SK-N-SH (cell line): ENCODE data around the gene FAM156B.
"Not testable (repeated sequence)": the region's sequence is repeated elsewhere in the genome, so short reads cannot be mapped to it uniquely, and the experiment has no call there.

Source experiments
- CHD2 ChIP-seq: fragments of 150-350 bp; IDR thresholded peaks from 2 replicates; pipeline ENCODE4 v1.6.1; 2018; ENCODE audit warnings: low read length; ENCODE audit not compliant: partially characterized antibody
- EP300 ChIP-seq, 2 experiments: IDR thresholded peaks; 2 replicates each; pipeline versions ENCODE4 v1.4.0 to v1.6.1; 2012; ENCODE audit warnings: borderline replicate concordance in 1 of 2, low read depth in 1 of 2, low read length in 1 of 2
- GABPA ChIP-seq: IDR thresholded peaks from 2 replicates; pipeline ENCODE4 v1.4.0; 2012; ENCODE audit warnings: low read depth, mild to moderate bottlenecking
- POLR2AphosphoS5 ChIP-seq: IDR thresholded peaks from 2 replicates; pipeline ENCODE4 v1.6.1; 2012; ENCODE audit warnings: low read depth, low read length
- SMC3 ChIP-seq: IDR thresholded peaks from 2 replicates; pipeline ENCODE4 v1.6.1; 2012; ENCODE audit warnings: low read depth, low read length, improper control_type of control experiment
- TF ChIP-seq, protein P1 (sequence below): IDR thresholded peaks from 2 replicates; pipeline ENCODE4 v1.4.0; 2012; ENCODE audit warnings: low read depth
- TF ChIP-seq, protein P2 (sequence below): fragments of 200-600 bp; sonication (generic); IDR thresholded peaks from 2 replicates; pipeline ENCODE4 v1.6.1; 2017; ENCODE audit warnings: antibody characterized with exemption, mild to moderate bottlenecking, moderate library complexity
- TF ChIP-seq, protein P3 (sequence below): IDR thresholded peaks from 2 replicates; pipeline ENCODE4 v1.6.1; 2012; ENCODE audit warnings: mild to moderate bottlenecking, low read depth, low read length, moderate library complexity

DNA sequence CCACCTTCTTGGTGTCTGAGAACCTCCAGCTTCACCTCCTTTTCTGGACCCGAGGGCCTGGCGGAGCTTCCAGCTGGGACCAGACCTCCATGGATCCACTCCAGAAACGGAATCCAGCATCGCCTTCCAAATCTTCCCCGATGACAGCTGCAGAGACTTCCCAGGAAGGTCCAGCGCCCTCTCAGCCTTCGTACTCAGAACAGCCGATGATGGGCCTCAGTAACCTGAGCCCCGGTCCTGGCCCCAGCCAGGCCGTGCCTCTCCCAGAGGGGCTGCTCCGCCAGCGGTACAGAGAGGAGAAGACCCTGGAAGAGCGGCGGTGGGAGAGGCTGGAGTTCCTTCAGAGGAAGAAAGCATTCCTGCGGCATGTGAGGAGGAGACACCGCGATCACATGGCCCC, 10.0 kb downstream of the FAM156B start:
- TF ChIP-seq GABPA; SMC3; POLR2AphosphoS5; CHD2; EP300 (IDR thresholded peaks at IDR 0.05; ENCODE audit: borderline replicate concordance in 1 of 2, low read depth in 1 of 2, low read length in 1 of 2): not testable (repeated sequence)
- TF ChIP-seq, protein P1, sequence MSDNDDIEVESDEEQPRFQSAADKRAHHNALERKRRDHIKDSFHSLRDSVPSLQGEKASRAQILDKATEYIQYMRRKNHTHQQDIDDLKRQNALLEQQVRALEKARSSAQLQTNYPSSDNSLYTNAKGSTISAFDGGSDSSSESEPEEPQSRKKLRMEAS, result not testable (repeated sequence)
- TF ChIP-seq, protein P2, sequence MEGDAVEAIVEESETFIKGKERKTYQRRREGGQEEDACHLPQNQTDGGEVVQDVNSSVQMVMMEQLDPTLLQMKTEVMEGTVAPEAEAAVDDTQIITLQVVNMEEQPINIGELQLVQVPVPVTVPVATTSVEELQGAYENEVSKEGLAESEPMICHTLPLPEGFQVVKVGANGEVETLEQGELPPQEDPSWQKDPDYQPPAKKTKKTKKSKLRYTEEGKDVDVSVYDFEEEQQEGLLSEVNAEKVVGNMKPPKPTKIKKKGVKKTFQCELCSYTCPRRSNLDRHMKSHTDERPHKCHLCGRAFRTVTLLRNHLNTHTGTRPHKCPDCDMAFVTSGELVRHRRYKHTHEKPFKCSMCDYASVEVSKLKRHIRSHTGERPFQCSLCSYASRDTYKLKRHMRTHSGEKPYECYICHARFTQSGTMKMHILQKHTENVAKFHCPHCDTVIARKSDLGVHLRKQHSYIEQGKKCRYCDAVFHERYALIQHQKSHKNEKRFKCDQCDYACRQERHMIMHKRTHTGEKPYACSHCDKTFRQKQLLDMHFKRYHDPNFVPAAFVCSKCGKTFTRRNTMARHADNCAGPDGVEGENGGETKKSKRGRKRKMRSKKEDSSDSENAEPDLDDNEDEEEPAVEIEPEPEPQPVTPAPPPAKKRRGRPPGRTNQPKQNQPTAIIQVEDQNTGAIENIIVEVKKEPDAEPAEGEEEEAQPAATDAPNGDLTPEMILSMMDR, result not testable (repeated sequence)
- TF ChIP-seq, protein P3, sequence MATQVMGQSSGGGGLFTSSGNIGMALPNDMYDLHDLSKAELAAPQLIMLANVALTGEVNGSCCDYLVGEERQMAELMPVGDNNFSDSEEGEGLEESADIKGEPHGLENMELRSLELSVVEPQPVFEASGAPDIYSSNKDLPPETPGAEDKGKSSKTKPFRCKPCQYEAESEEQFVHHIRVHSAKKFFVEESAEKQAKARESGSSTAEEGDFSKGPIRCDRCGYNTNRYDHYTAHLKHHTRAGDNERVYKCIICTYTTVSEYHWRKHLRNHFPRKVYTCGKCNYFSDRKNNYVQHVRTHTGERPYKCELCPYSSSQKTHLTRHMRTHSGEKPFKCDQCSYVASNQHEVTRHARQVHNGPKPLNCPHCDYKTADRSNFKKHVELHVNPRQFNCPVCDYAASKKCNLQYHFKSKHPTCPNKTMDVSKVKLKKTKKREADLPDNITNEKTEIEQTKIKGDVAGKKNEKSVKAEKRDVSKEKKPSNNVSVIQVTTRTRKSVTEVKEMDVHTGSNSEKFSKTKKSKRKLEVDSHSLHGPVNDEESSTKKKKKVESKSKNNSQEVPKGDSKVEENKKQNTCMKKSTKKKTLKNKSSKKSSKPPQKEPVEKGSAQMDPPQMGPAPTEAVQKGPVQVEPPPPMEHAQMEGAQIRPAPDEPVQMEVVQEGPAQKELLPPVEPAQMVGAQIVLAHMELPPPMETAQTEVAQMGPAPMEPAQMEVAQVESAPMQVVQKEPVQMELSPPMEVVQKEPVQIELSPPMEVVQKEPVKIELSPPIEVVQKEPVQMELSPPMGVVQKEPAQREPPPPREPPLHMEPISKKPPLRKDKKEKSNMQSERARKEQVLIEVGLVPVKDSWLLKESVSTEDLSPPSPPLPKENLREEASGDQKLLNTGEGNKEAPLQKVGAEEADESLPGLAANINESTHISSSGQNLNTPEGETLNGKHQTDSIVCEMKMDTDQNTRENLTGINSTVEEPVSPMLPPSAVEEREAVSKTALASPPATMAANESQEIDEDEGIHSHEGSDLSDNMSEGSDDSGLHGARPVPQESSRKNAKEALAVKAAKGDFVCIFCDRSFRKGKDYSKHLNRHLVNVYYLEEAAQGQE, result not testable (repeated sequence)
